ENCODE measurements around the gene CHGA.

DNA sequence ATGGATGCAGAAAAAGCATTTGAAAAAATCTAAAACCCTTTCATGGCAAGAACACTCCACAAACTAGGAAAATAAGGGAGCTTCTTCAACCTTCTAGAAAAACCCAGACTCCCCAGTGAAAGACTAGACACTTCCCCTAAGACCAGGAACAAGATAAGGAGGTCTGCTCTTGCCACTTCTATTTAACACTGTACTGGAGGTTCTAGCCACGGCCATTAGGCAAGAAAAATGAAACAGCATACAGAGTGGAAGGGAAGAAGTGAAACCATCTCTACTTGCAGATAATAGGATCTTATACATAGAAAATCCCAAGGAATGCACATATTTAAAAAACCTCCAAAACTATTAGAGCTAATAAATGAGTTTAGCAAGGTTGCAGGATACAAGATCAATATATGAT lies 42.3 kb downstream of the CHGA start:
- TF ChIP-seq REST (IDR thresholded peaks at IDR 0.05; ENCODE audit: low read depth): no peak
- no peak for TF ChIP-seq POLR2AphosphoS5 (IDR thresholded peaks at IDR 0.05; ENCODE audit: low read depth, low read length)
- TF ChIP-seq, protein P1, sequence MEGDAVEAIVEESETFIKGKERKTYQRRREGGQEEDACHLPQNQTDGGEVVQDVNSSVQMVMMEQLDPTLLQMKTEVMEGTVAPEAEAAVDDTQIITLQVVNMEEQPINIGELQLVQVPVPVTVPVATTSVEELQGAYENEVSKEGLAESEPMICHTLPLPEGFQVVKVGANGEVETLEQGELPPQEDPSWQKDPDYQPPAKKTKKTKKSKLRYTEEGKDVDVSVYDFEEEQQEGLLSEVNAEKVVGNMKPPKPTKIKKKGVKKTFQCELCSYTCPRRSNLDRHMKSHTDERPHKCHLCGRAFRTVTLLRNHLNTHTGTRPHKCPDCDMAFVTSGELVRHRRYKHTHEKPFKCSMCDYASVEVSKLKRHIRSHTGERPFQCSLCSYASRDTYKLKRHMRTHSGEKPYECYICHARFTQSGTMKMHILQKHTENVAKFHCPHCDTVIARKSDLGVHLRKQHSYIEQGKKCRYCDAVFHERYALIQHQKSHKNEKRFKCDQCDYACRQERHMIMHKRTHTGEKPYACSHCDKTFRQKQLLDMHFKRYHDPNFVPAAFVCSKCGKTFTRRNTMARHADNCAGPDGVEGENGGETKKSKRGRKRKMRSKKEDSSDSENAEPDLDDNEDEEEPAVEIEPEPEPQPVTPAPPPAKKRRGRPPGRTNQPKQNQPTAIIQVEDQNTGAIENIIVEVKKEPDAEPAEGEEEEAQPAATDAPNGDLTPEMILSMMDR (IDR thresholded peaks at IDR 0.05 in 2 of 3, conservative IDR thresholded peaks at IDR 0.05 in 1 of 3; ENCODE audit: borderline replicate concordance in 1 of 3, insufficient read depth in 1 of 3, low read depth in 2 of 3, low read length in 2 of 3): no peak
- TF ChIP-seq POLR2A (IDR thresholded peaks at IDR 0.05; ENCODE audit: borderline replicate concordance, extremely low read depth, insufficient read depth, insufficient read length): no peak
- no peak for TF ChIP-seq CBX3 (IDR thresholded peaks at IDR 0.05; ENCODE audit: low read depth)
- no peak for TF ChIP-seq EZH2phosphoT487 (IDR thresholded peaks at IDR 0.05; ENCODE audit: borderline replicate concordance)
- no peak for TF ChIP-seq MAX (IDR thresholded peaks at IDR 0.05)

Data from HCT116 (cell line).